Activated B cell treated with CpG ODN at 0.5 μM for 24 hours (primary cell): ENCODE data around the gene TMEM131. TPM values are rescaled to one million over a fixed set of nuclear protein-coding genes. Genes with fewer than 3 reads are reported as not detected.
"Not testable (repeated sequence)": the region's sequence is repeated elsewhere in the genome, so short reads cannot be mapped to it uniquely, and the experiment has no call there.

ENCODE experiments used
- ATAC-seq: fragments of 200-7000 bp; cut with Tn5 transposase; one replicate; pipeline ENCODE4 v1.10.0; 2021; ENCODE audit warnings: low read depth, mild to moderate bottlenecking, moderate library complexity
- CTCF ChIA-PET: fragments of 350-600 bp; sonication (Branson Sonifier 250); formaldehyde crosslinking; loops from one replicate; lab custom pipeline; 2021; ENCODE audit warnings: antibody characterized with exemption; lab: Charles Lee
- POLR2A ChIA-PET: fragments of 350-600 bp; sonication (Branson Sonifier 250); formaldehyde crosslinking; loops from one replicate; lab custom pipeline; 2021; ENCODE audit warnings: antibody characterized with exemption; lab: Charles Lee
- DNase-seq: peaks from one replicate; pipeline ENCODE4 v3.0.0; 2022
- H3K27ac Mint-ChIP-seq: one replicate; pipeline ENCODE4 v1.8.0; 2020; ENCODE audit warnings: mixed read lengths
- H3K27me3 Mint-ChIP-seq: one replicate; pipeline ENCODE4 v1.8.0; 2021; ENCODE audit warnings: mixed read lengths
- H3K36me3 Mint-ChIP-seq: one replicate; pipeline ENCODE4 v1.8.0; 2021; ENCODE audit warnings: low read depth, mixed read lengths
- H3K4me1 Mint-ChIP-seq: one replicate; pipeline ENCODE4 v1.8.0; 2021; ENCODE audit warnings: mixed read lengths
- H3K4me3 Mint-ChIP-seq: one replicate; pipeline ENCODE4 v1.8.0; 2020; ENCODE audit warnings: mild to moderate bottlenecking, mixed read lengths
- H3K9me3 Mint-ChIP-seq: one replicate; pipeline ENCODE4 v1.8.0; 2020; ENCODE audit warnings: mixed read lengths
- intact Hi-C: fragments of 100-400 bp; cut with micrococcal nuclease; formaldehyde crosslinking; loops from one replicate; pipeline ENCODE4 v1.15.1; 2024
- total RNA-seq: library from RNA; stranded (reverse); gene quantifications from 2 replicates; pipeline ENCODE4 v1.2.3, GENCODE V29; 2022
- TF ChIP-seq, protein P1 (sequence below): fragments of 200-600 bp; IDR thresholded peaks from one replicate; pipeline ENCODE4 v1.8.0; 2022; ENCODE audit warnings: antibody characterized with exemption, mild to moderate bottlenecking

Gene TMEM131
- total RNA-seq, 1 donor from 2014 or later: 146 TPM

DNA sequence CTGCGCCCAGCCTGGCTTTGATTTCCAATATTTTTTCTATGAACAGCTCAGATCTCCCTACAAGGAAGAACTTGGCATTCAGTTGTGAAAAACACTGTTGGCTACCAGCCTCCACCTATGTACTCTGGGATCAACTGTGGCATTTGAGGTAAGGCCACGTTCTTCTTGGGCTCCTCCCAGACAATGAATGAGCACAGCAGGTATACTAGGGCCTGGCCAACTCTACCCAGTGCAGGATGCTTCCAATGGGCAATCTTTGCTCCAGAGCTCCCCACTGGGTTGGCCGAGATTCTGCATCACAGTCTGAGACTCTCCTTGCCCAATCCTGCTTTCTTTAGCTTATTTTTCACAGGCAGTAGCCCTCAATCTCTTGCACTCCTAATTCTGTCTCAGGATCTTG, 75.9 kb downstream of the TMEM131 start:
- DNase-seq: no peak
- Mint-ChIP-seq H3K9me3 (no peaks in the 10 kb centered on the region), H3K4me1 (peaks cover 53% of the 10 kb centered on the region), H3K27ac (no peak overlapping the region), H3K27me3 (no peaks in the 10 kb centered on the region), H3K4me3 (no peak overlapping the region), H3K36me3 (peaks cover 58% of the 10 kb centered on the region)
- intact Hi-C loops: loop anchor here (5.0 kb wide), 1 partner anchor 88 kb away; no protein-coding TSS in a partner anchor
- ChIA-PET CTCF (no interaction called here), POLR2A (no interaction called here)
- ATAC-seq: no peak
- TF ChIP-seq, protein P1, sequence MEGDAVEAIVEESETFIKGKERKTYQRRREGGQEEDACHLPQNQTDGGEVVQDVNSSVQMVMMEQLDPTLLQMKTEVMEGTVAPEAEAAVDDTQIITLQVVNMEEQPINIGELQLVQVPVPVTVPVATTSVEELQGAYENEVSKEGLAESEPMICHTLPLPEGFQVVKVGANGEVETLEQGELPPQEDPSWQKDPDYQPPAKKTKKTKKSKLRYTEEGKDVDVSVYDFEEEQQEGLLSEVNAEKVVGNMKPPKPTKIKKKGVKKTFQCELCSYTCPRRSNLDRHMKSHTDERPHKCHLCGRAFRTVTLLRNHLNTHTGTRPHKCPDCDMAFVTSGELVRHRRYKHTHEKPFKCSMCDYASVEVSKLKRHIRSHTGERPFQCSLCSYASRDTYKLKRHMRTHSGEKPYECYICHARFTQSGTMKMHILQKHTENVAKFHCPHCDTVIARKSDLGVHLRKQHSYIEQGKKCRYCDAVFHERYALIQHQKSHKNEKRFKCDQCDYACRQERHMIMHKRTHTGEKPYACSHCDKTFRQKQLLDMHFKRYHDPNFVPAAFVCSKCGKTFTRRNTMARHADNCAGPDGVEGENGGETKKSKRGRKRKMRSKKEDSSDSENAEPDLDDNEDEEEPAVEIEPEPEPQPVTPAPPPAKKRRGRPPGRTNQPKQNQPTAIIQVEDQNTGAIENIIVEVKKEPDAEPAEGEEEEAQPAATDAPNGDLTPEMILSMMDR: no peak

DNA sequence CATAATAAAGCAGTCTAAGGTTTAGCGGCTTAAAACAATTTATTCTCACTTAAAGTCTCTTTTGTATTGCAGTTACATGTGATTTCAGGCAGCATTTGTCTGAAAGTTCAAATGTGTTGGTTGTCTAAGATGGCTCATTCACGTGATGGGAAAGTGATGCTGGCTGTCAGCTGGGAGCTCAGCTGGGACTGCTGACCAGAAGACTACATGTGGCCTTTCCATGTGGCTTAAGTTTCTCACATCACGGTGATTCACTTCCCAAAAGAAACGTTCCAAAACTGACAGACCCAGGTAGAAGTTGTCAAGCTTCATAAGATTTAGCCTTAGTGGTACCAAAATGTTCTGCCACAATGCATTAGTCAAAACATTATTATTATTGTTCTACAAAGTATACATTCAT, 76.9 kb downstream of the TMEM131 start:
- Mint-ChIP-seq H3K27ac (no peak overlapping the region), H3K4me3 (no peak overlapping the region), H3K36me3 (peaks cover 48% of the 10 kb centered on the region), H3K27me3 (no peaks in the 10 kb centered on the region), H3K9me3 (no peaks in the 10 kb centered on the region), H3K4me1 (peaks cover 63% of the 10 kb centered on the region)
- TF ChIP-seq, protein P1: no peak
- no peak for ATAC-seq
- no peak for DNase-seq
- ChIA-PET POLR2A (no interaction called here), CTCF (no interaction called here)
- intact Hi-C loops: loop anchor here (5.0 kb wide), 1 partner anchor 87 kb away; no protein-coding TSS in a partner anchor

DNA sequence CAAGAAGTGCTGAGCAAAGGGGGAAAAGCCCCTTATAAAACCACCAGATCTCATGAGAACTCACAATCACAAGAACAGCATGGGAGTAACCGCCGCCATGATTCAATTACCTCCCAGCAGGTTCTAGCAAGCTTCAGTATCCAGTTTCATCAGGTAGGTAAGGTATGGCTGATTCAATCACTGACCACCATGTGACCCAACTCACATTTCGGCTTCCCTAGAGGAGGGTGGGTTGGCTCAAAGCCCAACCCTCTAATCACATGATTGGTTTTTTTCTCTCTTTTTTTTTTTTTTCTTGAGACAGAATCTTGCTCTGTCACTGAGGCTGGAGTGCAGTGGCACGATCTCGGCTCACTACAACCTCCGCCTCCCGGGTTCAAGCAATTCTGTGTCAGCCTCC, 78.1 kb downstream of the TMEM131 start:
- H3K27ac Mint-ChIP-seq, DNase-seq, H3K4me3 Mint-ChIP-seq, ATAC-seq, H3K27me3 Mint-ChIP-seq, CTCF ChIA-PET, H3K9me3 Mint-ChIP-seq, POLR2A ChIA-PET: not testable (repeated sequence)
- intact Hi-C loops: loop anchor here (5.0 kb wide), 1 partner anchor 85 kb away; no protein-coding TSS in a partner anchor
- peaks cover 74% of the 10 kb centered on the region for H3K4me1 Mint-ChIP-seq
- peaks cover 50% of the 10 kb centered on the region for H3K36me3 Mint-ChIP-seq

DNA sequence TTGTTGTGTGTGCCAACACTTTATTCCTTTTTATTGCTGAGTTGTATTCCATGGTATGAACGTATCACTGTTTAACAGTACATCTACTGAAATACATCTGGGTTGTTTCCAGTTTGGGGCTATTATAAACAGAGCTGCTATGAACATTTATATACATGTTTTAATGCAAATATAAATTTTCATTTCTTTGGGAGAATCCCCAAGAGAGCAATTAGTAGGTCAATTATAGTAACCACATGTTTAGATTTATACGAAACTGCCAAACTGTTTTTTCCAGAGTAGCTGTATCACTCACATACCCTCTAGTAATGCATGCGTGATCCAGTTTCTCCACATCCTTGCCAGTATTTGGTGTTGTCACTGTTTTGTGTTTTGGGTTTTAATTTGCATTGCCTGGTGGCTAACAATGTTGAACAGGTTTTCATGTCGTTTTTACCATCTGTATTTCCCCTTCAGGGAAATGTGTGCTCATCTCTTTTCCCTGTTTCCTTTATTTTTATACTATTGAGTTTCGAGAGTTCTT, 81.0 kb downstream of the TMEM131 start:
- Mint-ChIP-seq H3K27ac (peak overlapping the region; percentile 66), H3K36me3 (peaks cover 29% of the 10 kb centered on the region), H3K9me3 (peaks cover 1% of the 10 kb centered on the region), H3K27me3 (no peaks in the 10 kb centered on the region), H3K4me1 (peaks cover 86% of the 10 kb centered on the region), H3K4me3 (no peak overlapping the region)
- CTCF ChIA-PET: no interaction called here
- TF ChIP-seq, protein P1: no peak
- no peak for DNase-seq
- intact Hi-C loops: loop anchor here (5.0 kb wide), 1 partner anchor 82 kb away; no protein-coding TSS in a partner anchor
- no peak for ATAC-seq
- POLR2A ChIA-PET: interaction anchor here (1.2 kb wide), 1 partner anchor 80 kb away, joined by 4 read pairs; no protein-coding TSS in a partner anchor

DNA sequence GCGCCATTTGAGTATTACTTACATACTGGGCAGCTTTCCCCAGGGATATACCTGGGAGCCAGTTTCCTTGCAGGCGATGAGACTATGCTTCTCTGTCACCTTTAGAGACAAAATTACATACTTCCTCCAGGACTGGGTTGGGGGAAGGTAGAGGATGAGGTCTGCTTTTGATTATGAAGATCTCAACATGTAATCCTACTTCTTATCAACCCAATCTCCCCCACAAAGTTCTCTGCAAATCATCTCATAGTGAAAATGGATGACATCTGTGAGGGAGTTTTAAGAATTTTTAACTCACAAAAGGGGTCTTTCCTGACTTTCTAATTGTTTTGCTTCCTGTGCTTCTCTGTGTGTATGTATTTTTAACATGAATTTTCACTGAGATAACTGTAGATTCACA, 81.9 kb downstream of the TMEM131 start:
- POLR2A ChIA-PET: interaction anchor here (0.6 to 1.2 kb wide), 2 partner anchors 81 to 101 kb away, joined by 4 to 9 read pairs; no protein-coding TSS in a partner anchor
- CTCF ChIA-PET: no interaction called here
- H3K9me3 Mint-ChIP-seq: peaks cover 1% of the 10 kb centered on the region
- peak overlapping the region; percentile 12 for H3K4me3 Mint-ChIP-seq
- H3K36me3 Mint-ChIP-seq: peaks cover 32% of the 10 kb centered on the region
- peaks cover 94% of the 10 kb centered on the region for H3K4me1 Mint-ChIP-seq
- ATAC-seq (no peak), DNase-seq (no peak)
- no peaks in the 10 kb centered on the region for H3K27me3 Mint-ChIP-seq
- TF ChIP-seq, protein P1: no peak
- intact Hi-C loops: no loop called here
- peak overlapping the region; percentile 50 for H3K27ac Mint-ChIP-seq
